GM23338 (cell line): ENCODE measurements around the gene RDH12. TPM values are rescaled to one million over a fixed set of nuclear protein-coding genes. Genes with fewer than 3 reads are reported as not detected.

ENCODE experiments used
- ATAC-seq: fragments of 200-7000 bp; cut with Tn5 transposase; 3 replicates; pipeline ENCODE4 v1.9.1; 2020
- DNase-seq: peaks from one replicate; pipeline ENCODE4 v3.0.0-alpha.2; 2015; ENCODE audit warnings: low spot score
- H2AFZ ChIP-seq: fragments of 200-600 bp; sonication (generic); 2 replicates; pipeline ENCODE4 v1.8.0; 2016; ENCODE audit warnings: antibody characterized with exemption, mild to moderate bottlenecking, moderate library complexity
- H3F3A ChIP-seq: fragments of 200-600 bp; sonication (generic); replicated peaks from 2 replicates; pipeline ENCODE4 v1.8.0; 2017; ENCODE audit warnings: antibody characterized with exemption, mixed run types, low read depth
- H3K27ac ChIP-seq: fragments of 200-600 bp; sonication (generic); 2 replicates; pipeline ENCODE4 v1.6.1; 2016; ENCODE audit warnings: low read depth
- H3K27me3 ChIP-seq: fragments of 200-600 bp; sonication (generic); 2 replicates; pipeline ENCODE4 v1.8.0; 2016; ENCODE audit warnings: mild to moderate bottlenecking, mixed run types, moderate library complexity; ENCODE audit not compliant: insufficient read depth
- H3K36me3 ChIP-seq: fragments of 200-600 bp; sonication (generic); 2 replicates; pipeline ENCODE4 v1.8.0; 2016; ENCODE audit warnings: mild to moderate bottlenecking; ENCODE audit not compliant: insufficient read depth
- H3K4me1 ChIP-seq: fragments of 200-600 bp; sonication (generic); 2 replicates; pipeline ENCODE4 v1.8.0; 2016; ENCODE audit warnings: mild to moderate bottlenecking, moderate library complexity; ENCODE audit not compliant: insufficient read depth
- H3K4me2 ChIP-seq: fragments of 200-600 bp; sonication (generic); 2 replicates; pipeline ENCODE4 v1.7.1; 2017; ENCODE audit warnings: mixed run types
- H3K4me3 ChIP-seq: fragments of 200-600 bp; sonication (generic); 2 replicates; pipeline ENCODE4 v1.6.1; 2016; ENCODE audit warnings: mixed run types
- H3K79me2 ChIP-seq: fragments of 200-600 bp; sonication (generic); replicated peaks from 2 replicates; pipeline ENCODE4 v1.8.0; 2017; ENCODE audit warnings: mild to moderate bottlenecking; ENCODE audit not compliant: insufficient read depth
- H3K9me2 ChIP-seq: fragments of 200-600 bp; sonication (generic); 2 replicates; pipeline ENCODE4 v1.8.0; 2017; ENCODE audit not compliant: insufficient read depth
- H4K20me1 ChIP-seq: fragments of 200-600 bp; sonication (generic); replicated peaks from 2 replicates; pipeline ENCODE4 v1.8.0; 2017; ENCODE audit warnings: mild to moderate bottlenecking; ENCODE audit not compliant: insufficient read depth
- H3K27ac Mint-ChIP-seq: 2 replicates; pipeline ENCODE4 v1.8.0; 2020; ENCODE audit warnings: inconsistent platforms, mild to moderate bottlenecking, moderate library complexity, mixed read lengths
- H3K27me3 Mint-ChIP-seq: 3 replicates; pipeline ENCODE4 v1.8.0; 2022; ENCODE audit warnings: low read depth, mild to moderate bottlenecking, moderate library complexity, mixed read lengths, inconsistent platforms; ENCODE audit not compliant: insufficient read depth, poor library complexity
- H3K36me3 Mint-ChIP-seq: 3 replicates; pipeline ENCODE4 v1.8.0; 2021; ENCODE audit warnings: low read depth, mild to moderate bottlenecking, inconsistent platforms, moderate library complexity, mixed read lengths
- H3K4me1 Mint-ChIP-seq: 3 replicates; pipeline ENCODE4 v1.8.0; 2020; ENCODE audit warnings: mild to moderate bottlenecking, inconsistent platforms, mixed read lengths
- H3K4me3 Mint-ChIP-seq: 3 replicates; pipeline ENCODE4 v1.8.0; 2021; ENCODE audit warnings: moderate library complexity, mild to moderate bottlenecking, inconsistent platforms, mixed read lengths
- H3K9me3 Mint-ChIP-seq: 3 replicates; pipeline ENCODE4 v1.8.0; 2020; ENCODE audit warnings: moderate library complexity, mild to moderate bottlenecking, inconsistent platforms, mixed read lengths
- CREB1 ChIP-seq: fragments of 250-450 bp; sonication (Bioruptor Pico); IDR thresholded peaks from 2 replicates; pipeline ENCODE4 v1.5.0; 2020; ENCODE audit warnings: low read depth, mild to moderate bottlenecking, moderate library complexity
- CTCF ChIP-seq, 2 experiments: fragments of 200-600 bp in 1 of 2; sonication (generic) in 1 of 2; conservative IDR thresholded peaks; 2 replicates each; pipeline versions ENCODE4 v1.5.1 to v1.6.1; 2016 to 2017; ENCODE audit warnings: antibody characterized with exemption in 2 of 2, low read depth in 2 of 2, mild to moderate bottlenecking in 2 of 2, moderate library complexity in 1 of 2
- ETS1 ChIP-seq: IDR thresholded peaks from 2 replicates; pipeline ENCODE4 v1.6.1; 2016; ENCODE audit warnings: antibody characterized with exemption
- EZH2phosphoT487 ChIP-seq: fragments of 200-600 bp; sonication (generic); IDR thresholded peaks from one replicate; pipeline ENCODE4 v1.8.1; 2018; ENCODE audit warnings: antibody characterized with exemption; ENCODE audit not compliant: unreplicated experiment
- JUNB ChIP-seq: IDR thresholded peaks from one replicate; pipeline ENCODE4 v1.6.1; 2016; ENCODE audit warnings: antibody characterized with exemption; ENCODE audit not compliant: unreplicated experiment
- POLR2AphosphoS5 ChIP-seq: IDR thresholded peaks from 2 replicates; pipeline ENCODE4 v1.6.1; 2016; ENCODE audit warnings: antibody characterized with exemption, low read depth
- STAT1 ChIP-seq: IDR thresholded peaks from one replicate; pipeline ENCODE4 v1.6.1; 2016; ENCODE audit warnings: antibody characterized with exemption; ENCODE audit not compliant: unreplicated experiment
- polyA plus RNA-seq: library from polyadenylated mRNA; unstranded; fragments of >200 nt; fragmentation: Nextera tagmentation; extraction: Ambion mirVana; gene quantifications from 2 replicates; pipeline ENCODE4 v1.2.1, GENCODE V29; 2016
- total RNA-seq: library from RNA; depleted of rRNA; stranded (reverse); fragments of >200 nt; shearing (Covaris generic); gene quantifications from 2 replicates; pipeline ENCODE4 v1.2.3, GENCODE V29; 2014

The RDH12 gene
- total and polyA plus RNA-seq, 2 experiments from 2014 or later = 0.28 to 1.6 TPM

DNA sequence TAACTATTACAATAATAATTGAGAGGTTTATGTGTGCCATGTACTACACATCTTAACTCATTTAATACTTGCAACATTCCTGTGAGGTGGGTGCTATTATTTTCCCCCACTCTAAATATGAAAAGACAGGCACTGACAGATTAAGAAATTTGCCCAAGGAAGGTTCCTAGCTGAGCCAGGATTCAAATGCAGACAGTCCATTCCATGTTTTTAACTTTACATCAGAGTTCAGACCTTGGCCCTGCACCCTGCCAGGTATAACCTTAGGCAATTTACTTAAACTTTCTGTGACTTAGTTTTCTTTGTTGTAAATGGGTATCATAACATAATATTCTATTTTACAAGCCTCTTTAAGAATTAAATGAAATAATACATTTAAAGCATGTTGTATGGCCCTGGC, 26.6 kb downstream of the RDH12 start (continued):
- TF ChIP-seq EZH2phosphoT487 (no peak), JUNB (no peak), CREB1 (no peak), STAT1 (no peak)

DNA sequence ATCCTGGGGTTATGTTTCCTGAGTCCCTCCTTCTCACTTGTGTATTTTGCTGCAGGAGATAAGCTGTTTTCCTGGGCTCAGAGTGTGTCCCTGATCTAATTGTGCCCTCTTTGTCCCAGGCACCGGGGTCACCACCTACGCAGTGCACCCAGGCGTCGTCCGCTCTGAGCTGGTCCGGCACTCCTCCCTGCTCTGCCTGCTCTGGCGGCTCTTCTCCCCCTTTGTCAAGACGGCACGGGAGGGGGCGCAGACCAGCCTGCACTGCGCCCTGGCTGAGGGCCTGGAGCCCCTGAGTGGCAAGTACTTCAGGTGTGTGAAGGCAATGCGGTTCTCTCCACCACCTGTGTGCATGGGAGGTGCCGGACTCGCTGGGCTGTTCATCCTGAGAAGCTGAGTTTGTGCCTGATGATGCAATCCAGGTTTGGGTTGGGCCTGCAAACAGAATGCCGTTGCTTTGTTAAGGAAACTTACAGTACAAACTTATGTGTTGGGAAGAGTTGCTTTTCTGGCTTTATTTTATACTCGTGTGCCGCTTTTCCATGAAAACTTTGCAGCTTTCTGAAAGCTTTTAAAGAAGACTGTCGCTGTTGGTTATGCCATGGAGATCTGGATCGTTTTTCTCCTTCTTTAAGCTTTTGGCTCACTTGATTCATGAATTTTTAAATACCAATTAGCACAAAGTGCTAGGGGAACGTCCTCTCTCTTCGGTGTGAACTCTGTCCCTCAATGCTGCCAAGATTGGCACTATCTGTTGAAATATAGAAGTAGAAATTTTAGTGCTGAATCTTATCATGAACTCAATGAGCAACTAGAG, 27.6 kb downstream of the RDH12 start:
- ATAC-seq (peak; percentile 99), DNase-seq (peak; percentile 87)
- no peaks in the 10 kb centered on the region for H3K9me2 ChIP-seq
- peak overlapping the region; percentile 57 for H3K4me2 ChIP-seq
- no peak overlapping the region for H3K27ac ChIP-seq
- no peaks in the 10 kb centered on the region for H3K79me2 ChIP-seq
- H3F3A ChIP-seq = no peaks in the 10 kb centered on the region
- TF ChIP-seq JUNB = no peak
- peak; percentile 69 for TF ChIP-seq POLR2AphosphoS5
- peak in 1 of 2 experiments; percentile 27; a peak in 1 of 4 replicates for TF ChIP-seq CTCF (conservative IDR thresholded peaks at IDR 0.05; ENCODE audit: low read depth in 2 of 2)
- no peak for TF ChIP-seq ETS1
- Mint-ChIP-seq H3K4me1 (peaks cover 23% of the 10 kb centered on the region), H3K4me3 (peak overlapping the region; percentile 58), H3K9me3 (no peaks in the 10 kb centered on the region; the same call in 2 of the 3 replicates), H3K27me3 (peaks cover 6% of the 10 kb centered on the region), H3K27ac (peak overlapping the region; percentile 91), H3K36me3 (no peaks in the 10 kb centered on the region)
- H3K4me3 ChIP-seq = peak overlapping the region; percentile 27
- H2AFZ ChIP-seq = peak overlapping the region; percentile 70
- no peaks in the 10 kb centered on the region for H3K27me3 ChIP-seq
- H3K36me3 ChIP-seq = no peaks in the 10 kb centered on the region
- no peaks in the 10 kb centered on the region for H4K20me1 ChIP-seq
- H3K4me1 ChIP-seq = peaks cover 20% of the 10 kb centered on the region

DNA sequence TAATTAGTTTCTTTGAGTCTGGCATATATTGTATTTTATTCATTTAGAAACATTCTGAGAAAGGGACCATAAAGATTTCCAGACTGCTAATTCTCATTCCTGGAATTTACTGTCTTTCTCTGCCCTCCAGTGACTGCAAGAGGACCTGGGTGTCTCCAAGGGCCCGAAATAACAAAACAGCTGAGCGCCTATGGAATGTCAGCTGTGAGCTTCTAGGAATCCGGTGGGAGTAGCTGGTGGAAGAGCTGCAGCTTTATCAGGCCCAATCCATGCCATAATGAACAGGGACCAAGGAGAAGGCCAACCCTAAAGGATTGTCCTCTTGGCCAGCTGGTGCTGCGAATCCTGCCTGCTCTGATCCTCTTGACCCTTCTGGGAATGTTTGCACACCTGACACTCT, 31.9 kb downstream of the RDH12 start:
- Mint-ChIP-seq H3K4me1 (peaks cover 27% of the 10 kb centered on the region), H3K9me3 (no peaks in the 10 kb centered on the region), H3K36me3 (no peaks in the 10 kb centered on the region), H3K4me3 (no peak overlapping the region), H3K27ac (no peak overlapping the region), H3K27me3 (peaks cover 3% of the 10 kb centered on the region)
- no peaks in the 10 kb centered on the region for H3K79me2 ChIP-seq
- no peak overlapping the region for H2AFZ ChIP-seq
- H3K4me1 ChIP-seq = peaks cover 14% of the 10 kb centered on the region
- no peaks in the 10 kb centered on the region for H3K27me3 ChIP-seq
- DNase-seq (peak; percentile 17), ATAC-seq (no peak)
- H4K20me1 ChIP-seq = no peaks in the 10 kb centered on the region
- no peak overlapping the region for H3K4me3 ChIP-seq
- H3K27ac ChIP-seq = no peak overlapping the region
- H3K4me2 ChIP-seq = no peak overlapping the region
- no peaks in the 10 kb centered on the region for H3K9me2 ChIP-seq
- no peaks in the 10 kb centered on the region for H3F3A ChIP-seq
- no peaks in the 10 kb centered on the region for H3K36me3 ChIP-seq
- no peak for TF ChIP-seq ETS1
- TF ChIP-seq STAT1 = no peak
- no peak for TF ChIP-seq CTCF (conservative IDR thresholded peaks at IDR 0.05; ENCODE audit: low read depth in 2 of 2)
